H4 (cell line): ENCODE results near the gene CALN1. TPM values are rescaled to one million over a fixed set of nuclear protein-coding genes. Genes with fewer than 3 reads are reported as not detected.

Source experiments
- DNase-seq: peaks from one replicate; pipeline ENCODE4 v3.0.0-alpha.2; 2015; ENCODE audit warnings: low spot score
- total RNA-seq: library from RNA; depleted of rRNA; stranded (reverse); fragments of >200 nt; shearing (Covaris generic); gene quantifications from 2 replicates; pipeline ENCODE4 v1.2.3, GENCODE V29; 2014

Gene CALN1
- total RNA-seq, 1 experiment from 2014 or later: 6.5 TPM

GRCh38 chr7:72038022-72038732 is 374.0 kb downstream of the CALN1 start:
- no peak for DNase-seq

- DNase-seq: no peak
Measured at GRCh38 chr7:72037516-72037915, 374.6 kb downstream of the CALN1 start.

- DNase-seq: no peak
Measured at GRCh38 chr7:72035266-72035665, 376.9 kb downstream of the CALN1 start.

GRCh38 chr7:72032934-72033333 is 379.2 kb downstream of the CALN1 start:
- DNase-seq: no peak

GRCh38 chr7:72030994-72031667 is 381.0 kb downstream of the CALN1 start:
- no peak for DNase-seq

- no peak for DNase-seq
Measured at GRCh38 chr7:72028267-72028666, 383.9 kb downstream of the CALN1 start.

- no peak for DNase-seq
Measured at GRCh38 chr7:72025381-72025960, 386.7 kb downstream of the CALN1 start.

- DNase-seq: no peak
Measured at GRCh38 chr7:72023926-72024325, 388.2 kb downstream of the CALN1 start.

GRCh38 chr7:72021716-72022115 is 390.4 kb downstream of the CALN1 start:
- no peak for DNase-seq

GRCh38 chr7:72020311-72020710 is 391.8 kb downstream of the CALN1 start:
- no peak for DNase-seq

- DNase-seq: no peak
Measured at GRCh38 chr7:72019436-72019835, 392.7 kb downstream of the CALN1 start.

GRCh38 chr7:72017756-72018155 is 394.4 kb downstream of the CALN1 start:
- DNase-seq: no peak

- no peak for DNase-seq
Measured at GRCh38 chr7:72016574-72016973, 395.6 kb downstream of the CALN1 start.

GRCh38 chr7:72015136-72015535 is 397.0 kb downstream of the CALN1 start:
- DNase-seq: no peak

GRCh38 chr7:72007018-72007417 is 405.1 kb downstream of the CALN1 start:
- no peak for DNase-seq

GRCh38 chr7:72003236-72003635 is 408.9 kb downstream of the CALN1 start:
- DNase-seq: no peak

- DNase-seq: no peak
Measured at GRCh38 chr7:71996141-71996540, 416.0 kb downstream of the CALN1 start.

- no peak for DNase-seq
Measured at GRCh38 chr7:71995111-71995510, 417.0 kb downstream of the CALN1 start.

GRCh38 chr7:71991586-71991985 is 420.6 kb downstream of the CALN1 start:
- no peak for DNase-seq

- no peak for DNase-seq
Measured at GRCh38 chr7:71990138-71990462, 422.0 kb downstream of the CALN1 start.

- no peak for DNase-seq
Measured at GRCh38 chr7:71988201-71988600, 423.9 kb downstream of the CALN1 start.

- no peak for DNase-seq
Measured at GRCh38 chr7:71987200-71987767, 424.9 kb downstream of the CALN1 start.

- DNase-seq: no peak
Measured at GRCh38 chr7:71984348-71984747, 427.8 kb downstream of the CALN1 start.
